GM23338 (cell line): ENCODE results near the gene CARD9. TPM values are rescaled to one million over a fixed set of nuclear protein-coding genes. Genes with fewer than 3 reads are reported as not detected.

ENCODE experiments used
- ATAC-seq: fragments of 200-7000 bp; cut with Tn5 transposase; 3 replicates; pipeline ENCODE4 v1.9.1; 2020
- DNase-seq: peaks from one replicate; pipeline ENCODE4 v3.0.0-alpha.2; 2015; ENCODE audit warnings: low spot score
- H2AFZ ChIP-seq: fragments of 200-600 bp; sonication (generic); 2 replicates; pipeline ENCODE4 v1.8.0; 2016; ENCODE audit warnings: antibody characterized with exemption, mild to moderate bottlenecking, moderate library complexity
- H3F3A ChIP-seq: fragments of 200-600 bp; sonication (generic); replicated peaks from 2 replicates; pipeline ENCODE4 v1.8.0; 2017; ENCODE audit warnings: antibody characterized with exemption, mixed run types, low read depth
- H3K27ac ChIP-seq: fragments of 200-600 bp; sonication (generic); 2 replicates; pipeline ENCODE4 v1.6.1; 2016; ENCODE audit warnings: low read depth
- H3K27me3 ChIP-seq: fragments of 200-600 bp; sonication (generic); 2 replicates; pipeline ENCODE4 v1.8.0; 2016; ENCODE audit warnings: mild to moderate bottlenecking, mixed run types, moderate library complexity; ENCODE audit not compliant: insufficient read depth
- H3K36me3 ChIP-seq: fragments of 200-600 bp; sonication (generic); 2 replicates; pipeline ENCODE4 v1.8.0; 2016; ENCODE audit warnings: mild to moderate bottlenecking; ENCODE audit not compliant: insufficient read depth
- H3K4me1 ChIP-seq: fragments of 200-600 bp; sonication (generic); 2 replicates; pipeline ENCODE4 v1.8.0; 2016; ENCODE audit warnings: mild to moderate bottlenecking, moderate library complexity; ENCODE audit not compliant: insufficient read depth
- H3K4me2 ChIP-seq: fragments of 200-600 bp; sonication (generic); 2 replicates; pipeline ENCODE4 v1.7.1; 2017; ENCODE audit warnings: mixed run types
- H3K4me3 ChIP-seq: fragments of 200-600 bp; sonication (generic); 2 replicates; pipeline ENCODE4 v1.6.1; 2016; ENCODE audit warnings: mixed run types
- H3K79me2 ChIP-seq: fragments of 200-600 bp; sonication (generic); replicated peaks from 2 replicates; pipeline ENCODE4 v1.8.0; 2017; ENCODE audit warnings: mild to moderate bottlenecking; ENCODE audit not compliant: insufficient read depth
- H3K9me2 ChIP-seq: fragments of 200-600 bp; sonication (generic); 2 replicates; pipeline ENCODE4 v1.8.0; 2017; ENCODE audit not compliant: insufficient read depth
- H4K20me1 ChIP-seq: fragments of 200-600 bp; sonication (generic); replicated peaks from 2 replicates; pipeline ENCODE4 v1.8.0; 2017; ENCODE audit warnings: mild to moderate bottlenecking; ENCODE audit not compliant: insufficient read depth
- H3K27ac Mint-ChIP-seq: 2 replicates; pipeline ENCODE4 v1.8.0; 2020; ENCODE audit warnings: inconsistent platforms, mild to moderate bottlenecking, moderate library complexity, mixed read lengths
- H3K27me3 Mint-ChIP-seq: 3 replicates; pipeline ENCODE4 v1.8.0; 2022; ENCODE audit warnings: low read depth, mild to moderate bottlenecking, moderate library complexity, mixed read lengths, inconsistent platforms; ENCODE audit not compliant: insufficient read depth, poor library complexity
- H3K36me3 Mint-ChIP-seq: 3 replicates; pipeline ENCODE4 v1.8.0; 2021; ENCODE audit warnings: low read depth, mild to moderate bottlenecking, inconsistent platforms, moderate library complexity, mixed read lengths
- H3K4me1 Mint-ChIP-seq: 3 replicates; pipeline ENCODE4 v1.8.0; 2020; ENCODE audit warnings: mild to moderate bottlenecking, inconsistent platforms, mixed read lengths
- H3K4me3 Mint-ChIP-seq: 3 replicates; pipeline ENCODE4 v1.8.0; 2021; ENCODE audit warnings: moderate library complexity, mild to moderate bottlenecking, inconsistent platforms, mixed read lengths
- H3K9me3 Mint-ChIP-seq: 3 replicates; pipeline ENCODE4 v1.8.0; 2020; ENCODE audit warnings: moderate library complexity, mild to moderate bottlenecking, inconsistent platforms, mixed read lengths
- EZH2 ChIP-seq: fragments of 200-600 bp; sonication (generic); IDR thresholded peaks from one replicate; pipeline ENCODE4 v1.8.0; 2017; ENCODE audit warnings: antibody characterized with exemption, mild to moderate bottlenecking, low read depth; ENCODE audit not compliant: unreplicated experiment
- EZH2phosphoT487 ChIP-seq: fragments of 200-600 bp; sonication (generic); IDR thresholded peaks from one replicate; pipeline ENCODE4 v1.8.1; 2018; ENCODE audit warnings: antibody characterized with exemption; ENCODE audit not compliant: unreplicated experiment
- NANOG ChIP-seq: IDR thresholded peaks from 2 replicates; pipeline ENCODE4 v1.6.1; 2016; ENCODE audit warnings: antibody characterized with exemption, borderline replicate concordance
- POLR2AphosphoS5 ChIP-seq: IDR thresholded peaks from 2 replicates; pipeline ENCODE4 v1.6.1; 2016; ENCODE audit warnings: antibody characterized with exemption, low read depth
- ZNF331 ChIP-seq: fragments of 250-450 bp; sonication (Bioruptor Pico); IDR thresholded peaks from 2 replicates; pipeline ENCODE4 v1.5.0; 2020; ENCODE audit warnings: low read depth, mild to moderate bottlenecking, moderate library complexity
- polyA plus RNA-seq: library from polyadenylated mRNA; unstranded; fragments of >200 nt; fragmentation: Nextera tagmentation; extraction: Ambion mirVana; gene quantifications from 2 replicates; pipeline ENCODE4 v1.2.1, GENCODE V29; 2016
- total RNA-seq: library from RNA; depleted of rRNA; stranded (reverse); fragments of >200 nt; shearing (Covaris generic); gene quantifications from 2 replicates; pipeline ENCODE4 v1.2.3, GENCODE V29; 2014
- TF ChIP-seq, protein P1 (sequence below), 2 experiments: fragments of 200-600 bp in 1 of 2; sonication (generic) in 1 of 2; conservative IDR thresholded peaks; 2 replicates each; pipeline versions ENCODE4 v1.5.1 to v1.6.1; 2016 to 2017; ENCODE audit warnings: antibody characterized with exemption in 2 of 2, low read depth in 2 of 2, mild to moderate bottlenecking in 2 of 2, moderate library complexity in 1 of 2
- TF ChIP-seq, protein P2 (sequence below): fragments of 250-450 bp; sonication (Bioruptor Pico); IDR thresholded peaks from 2 replicates; pipeline ENCODE4 v1.5.0; 2020; ENCODE audit warnings: mild to moderate bottlenecking, moderate library complexity

Gene CARD9
- total and polyA plus RNA-seq, 2 experiments from 2014 or later: 0.49 to 0.63 TPM

DNA sequence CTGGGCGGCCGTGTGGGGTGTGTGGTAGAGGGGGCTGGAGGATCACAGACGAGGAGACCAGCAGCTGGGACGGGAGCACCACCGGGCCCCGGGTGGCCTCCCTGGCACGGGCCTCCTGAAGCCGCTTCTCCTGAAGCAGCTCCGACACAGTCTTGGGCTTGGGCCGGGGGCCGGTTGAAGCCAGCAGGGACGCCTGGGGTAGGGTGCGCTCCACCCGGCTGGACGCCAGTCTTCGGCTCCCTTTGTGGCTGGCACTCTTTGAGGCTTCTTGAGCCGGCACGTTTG, 5.5 kb upstream of the CARD9 start:
- Histone ChIP-seq H4K20me1 (peaks cover 4% of the 10 kb centered on the region; the same call in 1 of the 2 replicates), H3F3A (no peaks in the 10 kb centered on the region), H3K4me2 (no peak overlapping the region), H3K4me3 (no peak overlapping the region), H3K9me2 (no peaks in the 10 kb centered on the region), H2AFZ (no peak overlapping the region), H3K79me2 (no peaks in the 10 kb centered on the region), H3K27me3 (no peaks in the 10 kb centered on the region), H3K27ac (no peak overlapping the region), H3K4me1 (no peaks in the 10 kb centered on the region), H3K36me3 (no peaks in the 10 kb centered on the region; the same call in 1 of the 2 replicates)
- peaks cover 20% of the 10 kb centered on the region for H3K36me3 Mint-ChIP-seq
- ATAC-seq (no peak), DNase-seq (no peak)
- H3K9me3 Mint-ChIP-seq: no peaks in the 10 kb centered on the region
- TF ChIP-seq POLR2AphosphoS5: no peak
- no peak for TF ChIP-seq EZH2
- no peak for TF ChIP-seq NANOG
- TF ChIP-seq, protein P1, sequence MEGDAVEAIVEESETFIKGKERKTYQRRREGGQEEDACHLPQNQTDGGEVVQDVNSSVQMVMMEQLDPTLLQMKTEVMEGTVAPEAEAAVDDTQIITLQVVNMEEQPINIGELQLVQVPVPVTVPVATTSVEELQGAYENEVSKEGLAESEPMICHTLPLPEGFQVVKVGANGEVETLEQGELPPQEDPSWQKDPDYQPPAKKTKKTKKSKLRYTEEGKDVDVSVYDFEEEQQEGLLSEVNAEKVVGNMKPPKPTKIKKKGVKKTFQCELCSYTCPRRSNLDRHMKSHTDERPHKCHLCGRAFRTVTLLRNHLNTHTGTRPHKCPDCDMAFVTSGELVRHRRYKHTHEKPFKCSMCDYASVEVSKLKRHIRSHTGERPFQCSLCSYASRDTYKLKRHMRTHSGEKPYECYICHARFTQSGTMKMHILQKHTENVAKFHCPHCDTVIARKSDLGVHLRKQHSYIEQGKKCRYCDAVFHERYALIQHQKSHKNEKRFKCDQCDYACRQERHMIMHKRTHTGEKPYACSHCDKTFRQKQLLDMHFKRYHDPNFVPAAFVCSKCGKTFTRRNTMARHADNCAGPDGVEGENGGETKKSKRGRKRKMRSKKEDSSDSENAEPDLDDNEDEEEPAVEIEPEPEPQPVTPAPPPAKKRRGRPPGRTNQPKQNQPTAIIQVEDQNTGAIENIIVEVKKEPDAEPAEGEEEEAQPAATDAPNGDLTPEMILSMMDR (conservative IDR thresholded peaks at IDR 0.05; ENCODE audit: low read depth in 2 of 2): no peak
- TF ChIP-seq ZNF331 (CRISPR knock-in tag): no peak
- TF ChIP-seq EZH2phosphoT487: no peak
- TF ChIP-seq, protein P2, sequence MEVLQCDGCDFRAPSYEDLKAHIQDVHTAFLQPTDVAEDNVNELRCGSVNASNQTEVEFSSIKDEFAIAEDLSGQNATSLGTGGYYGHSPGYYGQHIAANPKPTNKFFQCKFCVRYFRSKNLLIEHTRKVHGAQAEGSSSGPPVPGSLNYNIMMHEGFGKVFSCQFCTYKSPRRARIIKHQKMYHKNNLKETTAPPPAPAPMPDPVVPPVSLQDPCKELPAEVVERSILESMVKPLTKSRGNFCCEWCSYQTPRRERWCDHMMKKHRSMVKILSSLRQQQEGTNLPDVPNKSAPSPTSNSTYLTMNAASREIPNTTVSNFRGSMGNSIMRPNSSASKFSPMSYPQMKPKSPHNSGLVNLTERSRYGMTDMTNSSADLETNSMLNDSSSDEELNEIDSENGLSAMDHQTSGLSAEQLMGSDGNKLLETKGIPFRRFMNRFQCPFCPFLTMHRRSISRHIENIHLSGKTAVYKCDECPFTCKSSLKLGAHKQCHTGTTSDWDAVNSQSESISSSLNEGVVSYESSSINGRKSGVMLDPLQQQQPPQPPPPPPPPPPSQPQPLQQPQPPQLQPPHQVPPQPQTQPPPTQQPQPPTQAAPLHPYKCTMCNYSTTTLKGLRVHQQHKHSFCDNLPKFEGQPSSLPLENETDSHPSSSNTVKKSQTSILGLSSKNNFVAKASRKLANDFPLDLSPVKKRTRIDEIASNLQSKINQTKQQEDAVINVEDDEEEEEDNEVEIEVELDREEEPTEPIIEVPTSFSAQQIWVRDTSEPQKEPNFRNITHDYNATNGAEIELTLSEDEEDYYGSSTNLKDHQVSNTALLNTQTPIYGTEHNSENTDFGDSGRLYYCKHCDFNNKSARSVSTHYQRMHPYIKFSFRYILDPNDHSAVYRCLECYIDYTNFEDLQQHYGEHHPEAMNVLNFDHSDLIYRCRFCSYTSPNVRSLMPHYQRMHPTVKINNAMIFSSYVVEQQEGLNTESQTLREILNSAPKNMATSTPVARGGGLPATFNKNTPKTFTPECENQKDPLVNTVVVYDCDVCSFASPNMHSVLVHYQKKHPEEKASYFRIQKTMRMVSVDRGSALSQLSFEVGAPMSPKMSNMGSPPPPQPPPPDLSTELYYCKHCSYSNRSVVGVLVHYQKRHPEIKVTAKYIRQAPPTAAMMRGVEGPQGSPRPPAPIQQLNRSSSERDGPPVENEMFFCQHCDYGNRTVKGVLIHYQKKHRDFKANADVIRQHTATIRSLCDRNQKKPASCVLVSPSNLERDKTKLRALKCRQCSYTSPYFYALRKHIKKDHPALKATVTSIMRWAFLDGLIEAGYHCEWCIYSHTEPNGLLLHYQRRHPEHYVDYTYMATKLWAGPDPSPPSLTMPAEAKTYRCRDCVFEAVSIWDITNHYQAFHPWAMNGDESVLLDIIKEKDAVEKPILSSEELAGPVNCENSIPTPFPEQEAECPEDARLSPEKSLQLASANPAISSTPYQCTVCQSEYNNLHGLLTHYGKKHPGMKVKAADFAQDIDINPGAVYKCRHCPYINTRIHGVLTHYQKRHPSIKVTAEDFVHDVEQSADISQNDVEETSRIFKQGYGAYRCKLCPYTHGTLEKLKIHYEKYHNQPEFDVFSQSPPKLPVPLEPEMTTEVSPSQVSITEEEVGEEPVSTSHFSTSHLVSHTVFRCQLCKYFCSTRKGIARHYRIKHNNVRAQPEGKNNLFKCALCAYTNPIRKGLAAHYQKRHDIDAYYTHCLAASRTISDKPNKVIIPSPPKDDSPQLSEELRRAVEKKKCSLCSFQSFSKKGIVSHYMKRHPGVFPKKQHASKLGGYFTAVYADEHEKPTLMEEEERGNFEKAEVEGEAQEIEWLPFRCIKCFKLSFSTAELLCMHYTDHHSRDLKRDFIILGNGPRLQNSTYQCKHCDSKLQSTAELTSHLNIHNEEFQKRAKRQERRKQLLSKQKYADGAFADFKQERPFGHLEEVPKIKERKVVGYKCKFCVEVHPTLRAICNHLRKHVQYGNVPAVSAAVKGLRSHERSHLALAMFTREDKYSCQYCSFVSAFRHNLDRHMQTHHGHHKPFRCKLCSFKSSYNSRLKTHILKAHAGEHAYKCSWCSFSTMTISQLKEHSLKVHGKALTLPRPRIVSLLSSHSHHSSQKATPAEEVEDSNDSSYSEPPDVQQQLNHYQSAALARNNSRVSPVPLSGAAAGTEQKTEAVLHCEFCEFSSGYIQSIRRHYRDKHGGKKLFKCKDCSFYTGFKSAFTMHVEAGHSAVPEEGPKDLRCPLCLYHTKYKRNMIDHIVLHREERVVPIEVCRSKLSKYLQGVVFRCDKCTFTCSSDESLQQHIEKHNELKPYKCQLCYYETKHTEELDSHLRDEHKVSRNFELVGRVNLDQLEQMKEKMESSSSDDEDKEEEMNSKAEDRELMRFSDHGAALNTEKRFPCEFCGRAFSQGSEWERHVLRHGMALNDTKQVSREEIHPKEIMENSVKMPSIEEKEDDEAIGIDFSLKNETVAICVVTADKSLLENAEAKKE: no peak
- H3K4me1 Mint-ChIP-seq: no peaks in the 10 kb centered on the region
- H3K27me3 Mint-ChIP-seq: peaks cover 3% of the 10 kb centered on the region
- H3K4me3 Mint-ChIP-seq: no peak overlapping the region
- H3K27ac Mint-ChIP-seq: no peak overlapping the region
